BE2C (cell line): ENCODE measurements around the gene AGBL4.

Experiments
- DNase-seq: peaks from one replicate; pipeline ENCODE4 v3.0.0-alpha.2; 2020
- H3K27me3 ChIP-seq: fragments of 250-450 bp; sonication (Bioruptor Pico); 2 replicates; pipeline ENCODE4 v1.5.1; 2020; ENCODE audit warnings: mild to moderate bottlenecking
- H3K36me3 ChIP-seq: fragments of 250-450 bp; sonication (Bioruptor Pico); 2 replicates; pipeline ENCODE4 v1.5.1; 2020; ENCODE audit warnings: mild to moderate bottlenecking
- H3K4me1 ChIP-seq: fragments of 250-450 bp; sonication (Bioruptor Pico); 2 replicates; pipeline ENCODE4 v1.5.1; 2020
- H3K4me3 ChIP-seq: 2 replicates; pipeline ENCODE4 v1.5.1; 2011; ENCODE audit warnings: low read depth, low read length
- H3K9me3 ChIP-seq: fragments of 250-450 bp; sonication (Bioruptor Pico); 2 replicates; pipeline ENCODE4 v1.5.1; 2020
- TF ChIP-seq, protein P1 (sequence below): IDR thresholded peaks from 2 replicates; pipeline ENCODE4 v1.5.1; 2012; ENCODE audit warnings: mild to moderate bottlenecking, low read depth, low read length

AGBL4 gene

GRCh38 chr1:48679859-48680258 lies 1343.9 kb downstream of the AGBL4 start:
- TF ChIP-seq, protein P1, sequence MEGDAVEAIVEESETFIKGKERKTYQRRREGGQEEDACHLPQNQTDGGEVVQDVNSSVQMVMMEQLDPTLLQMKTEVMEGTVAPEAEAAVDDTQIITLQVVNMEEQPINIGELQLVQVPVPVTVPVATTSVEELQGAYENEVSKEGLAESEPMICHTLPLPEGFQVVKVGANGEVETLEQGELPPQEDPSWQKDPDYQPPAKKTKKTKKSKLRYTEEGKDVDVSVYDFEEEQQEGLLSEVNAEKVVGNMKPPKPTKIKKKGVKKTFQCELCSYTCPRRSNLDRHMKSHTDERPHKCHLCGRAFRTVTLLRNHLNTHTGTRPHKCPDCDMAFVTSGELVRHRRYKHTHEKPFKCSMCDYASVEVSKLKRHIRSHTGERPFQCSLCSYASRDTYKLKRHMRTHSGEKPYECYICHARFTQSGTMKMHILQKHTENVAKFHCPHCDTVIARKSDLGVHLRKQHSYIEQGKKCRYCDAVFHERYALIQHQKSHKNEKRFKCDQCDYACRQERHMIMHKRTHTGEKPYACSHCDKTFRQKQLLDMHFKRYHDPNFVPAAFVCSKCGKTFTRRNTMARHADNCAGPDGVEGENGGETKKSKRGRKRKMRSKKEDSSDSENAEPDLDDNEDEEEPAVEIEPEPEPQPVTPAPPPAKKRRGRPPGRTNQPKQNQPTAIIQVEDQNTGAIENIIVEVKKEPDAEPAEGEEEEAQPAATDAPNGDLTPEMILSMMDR = no peak
- Histone ChIP-seq H3K36me3 (no peaks in the 10 kb centered on the region), H3K9me3 (no peaks in the 10 kb centered on the region), H3K4me1 (0 out of 2 replicates have a peak, but pooled peaks cover 5% of the 10 kb centered on the region), H3K27me3 (no peaks in the 10 kb centered on the region), H3K4me3 (no peak overlapping the region)
- no peak for DNase-seq

DNA sequence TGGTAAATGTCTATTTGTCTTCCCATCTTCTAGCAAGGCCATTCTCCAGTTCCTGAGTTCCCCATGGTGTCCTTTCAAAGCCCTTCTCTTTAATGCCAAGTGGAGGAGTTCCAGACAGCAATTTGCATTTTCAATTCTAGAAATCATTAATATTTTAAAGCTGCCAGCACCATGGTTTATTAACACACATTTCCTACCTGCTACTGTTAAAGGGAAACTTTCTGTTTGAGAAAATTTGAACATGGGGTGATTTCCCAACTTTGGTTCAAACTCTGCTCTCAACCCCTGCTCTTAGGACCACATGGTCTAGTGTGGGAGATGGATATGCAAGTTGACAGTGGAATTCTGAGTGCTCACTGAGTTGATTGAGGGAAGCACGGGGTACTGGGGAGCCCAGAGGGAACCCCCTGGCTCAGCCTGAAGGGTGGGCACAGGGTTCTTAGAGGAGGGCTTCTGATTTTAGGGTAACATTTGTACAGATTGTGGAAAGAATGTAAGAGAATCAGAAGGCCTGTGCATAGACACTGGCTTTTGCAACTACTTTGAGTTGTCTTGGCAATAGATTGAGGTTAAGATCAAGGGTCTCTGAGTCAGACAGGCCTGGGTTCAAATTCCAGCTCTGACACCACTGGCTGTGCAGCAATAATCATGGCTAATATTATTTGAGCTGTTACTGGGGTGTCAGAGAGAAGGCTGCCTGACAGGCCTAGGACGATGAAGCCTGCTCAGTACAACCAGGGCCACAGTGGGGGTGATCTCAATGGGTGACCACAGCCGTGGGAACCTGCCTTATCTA lies 1344.8 kb downstream of the AGBL4 start:
- DNase-seq = no peak
- no peaks in the 10 kb centered on the region for H3K27me3 ChIP-seq
- 0 out of 2 replicates have a peak, but pooled peaks cover 5% of the 10 kb centered on the region for H3K4me1 ChIP-seq
- no peak overlapping the region for H3K4me3 ChIP-seq
- no peaks in the 10 kb centered on the region for H3K36me3 ChIP-seq
- no peaks in the 10 kb centered on the region for H3K9me3 ChIP-seq
- TF ChIP-seq, protein P1 = no peak

- no peaks in the 10 kb centered on the region for H3K27me3 ChIP-seq
- no peaks in the 10 kb centered on the region for H3K36me3 ChIP-seq
- 0 out of 2 replicates have a peak, but pooled peaks cover 5% of the 10 kb centered on the region for H3K4me1 ChIP-seq
- peak; percentile 73 for DNase-seq
- H3K9me3 ChIP-seq = no peaks in the 10 kb centered on the region
- TF ChIP-seq, protein P1 = peak; percentile 66
- H3K4me3 ChIP-seq = no peak overlapping the region
Observed at GRCh38 chr1:48677306-48678287, 1346.2 kb downstream of the AGBL4 start.

DNA sequence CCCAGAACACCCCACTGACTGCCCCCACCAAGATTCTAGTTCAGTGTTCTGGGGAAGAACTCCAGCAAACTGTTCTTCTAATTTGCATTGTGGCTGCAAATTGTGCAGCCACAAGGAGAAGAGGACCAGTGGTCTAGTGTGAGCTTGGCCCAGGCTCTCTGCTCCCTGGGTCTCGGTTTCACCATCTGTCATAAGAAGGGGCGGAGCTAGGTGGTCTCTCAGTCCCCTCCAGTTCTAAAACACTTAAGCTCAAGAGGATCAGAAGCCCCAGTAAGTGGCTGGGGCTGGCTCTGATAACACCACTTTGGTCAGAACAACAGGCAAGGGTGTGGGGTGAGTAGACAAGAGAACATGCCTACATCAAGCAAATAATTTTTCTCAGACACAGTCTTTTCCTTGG lies 1346.9 kb downstream of the AGBL4 start:
- H3K9me3 ChIP-seq = no peaks in the 10 kb centered on the region
- H3K4me3 ChIP-seq = no peak overlapping the region
- TF ChIP-seq, protein P1 = no peak
- no peak for DNase-seq
- H3K27me3 ChIP-seq = no peaks in the 10 kb centered on the region
- H3K4me1 ChIP-seq = 0 out of 2 replicates have a peak, but pooled peaks cover 5% of the 10 kb centered on the region
- H3K36me3 ChIP-seq = no peaks in the 10 kb centered on the region

DNA sequence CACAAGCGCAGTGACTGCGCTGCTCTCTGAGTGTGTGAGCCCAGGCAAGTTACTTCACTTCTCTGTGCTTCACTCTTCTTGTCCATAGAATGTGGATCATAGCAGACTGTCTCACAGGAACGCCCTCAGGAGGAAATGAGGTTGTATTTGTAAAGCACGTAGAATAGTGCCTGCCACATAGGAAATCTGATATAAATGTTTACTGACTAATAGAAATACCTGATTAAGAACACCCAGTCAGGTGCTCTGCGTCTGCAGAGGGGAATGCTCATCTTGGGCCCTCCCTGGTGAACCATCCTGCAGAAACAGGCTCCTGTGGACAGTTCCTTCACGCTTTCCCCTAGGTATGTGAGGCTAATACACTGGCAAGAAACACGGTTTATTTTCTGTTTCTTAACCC lies 1347.4 kb downstream of the AGBL4 start:
- Histone ChIP-seq H3K36me3 (no peaks in the 10 kb centered on the region), H3K27me3 (no peaks in the 10 kb centered on the region), H3K9me3 (no peaks in the 10 kb centered on the region), H3K4me1 (0 out of 2 replicates have a peak, but pooled peaks cover 5% of the 10 kb centered on the region), H3K4me3 (no peak overlapping the region)
- TF ChIP-seq, protein P1 = no peak
- DNase-seq = no peak
